ENCODE measurements around the gene LCN12.

DNA sequence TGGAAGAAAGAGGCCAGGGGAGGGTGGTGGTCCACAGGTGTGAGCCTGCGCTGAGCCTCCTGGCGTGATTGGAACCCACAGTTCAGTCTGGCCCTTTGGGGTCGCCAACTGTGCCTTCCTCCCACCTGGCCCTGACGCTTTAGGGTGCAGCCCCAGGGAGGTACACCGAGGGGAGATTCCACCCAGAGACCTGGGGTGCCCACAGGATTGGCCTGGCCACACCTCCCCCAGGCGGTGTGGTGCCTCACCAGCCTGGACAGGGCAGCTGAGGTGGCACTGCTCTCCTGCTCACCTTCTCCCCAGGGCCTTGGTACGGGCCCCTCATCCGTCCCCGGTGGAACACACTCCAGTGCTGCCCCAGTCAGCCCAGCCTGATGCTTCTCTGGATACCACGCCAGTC lies 45.3 kb downstream of the LCN12 start:
- TF ChIP-seq, protein P1, sequence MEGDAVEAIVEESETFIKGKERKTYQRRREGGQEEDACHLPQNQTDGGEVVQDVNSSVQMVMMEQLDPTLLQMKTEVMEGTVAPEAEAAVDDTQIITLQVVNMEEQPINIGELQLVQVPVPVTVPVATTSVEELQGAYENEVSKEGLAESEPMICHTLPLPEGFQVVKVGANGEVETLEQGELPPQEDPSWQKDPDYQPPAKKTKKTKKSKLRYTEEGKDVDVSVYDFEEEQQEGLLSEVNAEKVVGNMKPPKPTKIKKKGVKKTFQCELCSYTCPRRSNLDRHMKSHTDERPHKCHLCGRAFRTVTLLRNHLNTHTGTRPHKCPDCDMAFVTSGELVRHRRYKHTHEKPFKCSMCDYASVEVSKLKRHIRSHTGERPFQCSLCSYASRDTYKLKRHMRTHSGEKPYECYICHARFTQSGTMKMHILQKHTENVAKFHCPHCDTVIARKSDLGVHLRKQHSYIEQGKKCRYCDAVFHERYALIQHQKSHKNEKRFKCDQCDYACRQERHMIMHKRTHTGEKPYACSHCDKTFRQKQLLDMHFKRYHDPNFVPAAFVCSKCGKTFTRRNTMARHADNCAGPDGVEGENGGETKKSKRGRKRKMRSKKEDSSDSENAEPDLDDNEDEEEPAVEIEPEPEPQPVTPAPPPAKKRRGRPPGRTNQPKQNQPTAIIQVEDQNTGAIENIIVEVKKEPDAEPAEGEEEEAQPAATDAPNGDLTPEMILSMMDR (IDR thresholded peaks at IDR 0.05; ENCODE audit: insufficient read depth, low read length, poor library complexity, severe bottlenecking), result no peak
- no peak for TF ChIP-seq EZH2phosphoT487 (conservative IDR thresholded peaks at IDR 0.05; ENCODE audit: low read length)

Data from SU-DHL-6 (cell line).